A549 (cell line): ENCODE results near the gene MTMR11. TPM values are rescaled to one million over a fixed set of nuclear protein-coding genes. Genes with fewer than 3 reads are reported as not detected.

ENCODE experiments used
- ATAC-seq, 2 experiments: fragments of 200-7000 bp in 1 of 2; fragments of >200 bp in 1 of 2; cut with Nextera tagmentation in 1 of 2; cut with Tn5 transposase in 1 of 2; 3 replicates each; pipeline versions ENCODE4 v1.8.0 to v1.9.1; 2018 to 2020; ENCODE audit warnings: mild to moderate bottlenecking in 1 of 2, moderate library complexity in 1 of 2
- CTCF ChIA-PET: fragments of 300-600 bp; sonication (Branson Sonifier 250); formaldehyde crosslinking; extraction: SDS; loops from one replicate; lab custom pipeline; 2021; ENCODE audit warnings: antibody characterized with exemption, inconsistent platforms; lab: Yijun Ruan, JAX
- POLR2A ChIA-PET: fragments of 350-600 bp; formaldehyde crosslinking; extraction: SDS; loops from one replicate; lab custom pipeline; 2021; ENCODE audit warnings: antibody characterized with exemption, inconsistent platforms; lab: Yijun Ruan, JAX
- DNase-seq, 2 experiments: peaks; one replicate each; pipeline versions ENCODE4 v3.0.0 to v3.0.0-alpha.2; 2011 to 2016; ENCODE audit warnings: low read depth in 1 of 2, low spot score in 1 of 2
- FAIRE-seq: peaks from 2 replicates; lab custom pipeline; 2011; peaks lifted over from hg19 to GRCh38; lab: Jason Lieb, UNC
- H3K27ac ChIP-seq, 2 experiments: fragments of >200 bp; sonication (Bioruptor Twin); formaldehyde crosslinking; 3 replicates each; pipeline ENCODE4 v1.5.1; 2016 to 2017
- H3K4me1 ChIP-seq: fragments of >200 bp; sonication (Bioruptor Twin); formaldehyde crosslinking; 3 replicates; pipeline ENCODE4 v1.6.1; 2016
- H3K4me2 ChIP-seq: fragments of >200 bp; sonication (Bioruptor Twin); formaldehyde crosslinking; 3 replicates; pipeline ENCODE4 v1.6.1; 2016
- H3K4me3 ChIP-seq: fragments of >200 bp; sonication (Bioruptor Twin); formaldehyde crosslinking; 3 replicates; pipeline ENCODE4 v1.5.1; 2016
- H3K9me3 ChIP-seq: fragments of >200 bp; sonication (Bioruptor Twin); formaldehyde crosslinking; 3 replicates; pipeline ENCODE4 v1.6.1; 2016
- ATOH8 ChIP-seq: fragments of 250-450 bp; sonication (Bioruptor Pico); IDR thresholded peaks from 2 replicates; pipeline ENCODE4 v1.5.0; 2020; ENCODE audit warnings: low read depth, mild to moderate bottlenecking, moderate library complexity
- BCL3 ChIP-seq: fragments of >200 bp; sonication (Bioruptor Twin); formaldehyde crosslinking; IDR thresholded peaks from 3 replicates; pipeline ENCODE4 v1.6.1; 2016
- EHF ChIP-seq: fragments of 250-450 bp; sonication (Bioruptor Pico); IDR thresholded peaks from 2 replicates; pipeline ENCODE4 v1.5.0; 2020; ENCODE audit warnings: mild to moderate bottlenecking
- ELK1 ChIP-seq: fragments of 150-350 bp; IDR thresholded peaks from 2 replicates; pipeline ENCODE4 v1.6.1; 2014; ENCODE audit warnings: low read depth, mild to moderate bottlenecking, low read length
- FOSB ChIP-seq: fragments of 250-450 bp; sonication (Bioruptor Pico); IDR thresholded peaks from 2 replicates; pipeline ENCODE4 v1.5.0; 2020; ENCODE audit warnings: mild to moderate bottlenecking, moderate library complexity
- FOSL2 ChIP-seq, 2 experiments: fragments of 450-650 bp in 1 of 2; fragments of >200 bp in 1 of 2; sonication (Bioruptor Twin) in 1 of 2; formaldehyde crosslinking; IDR thresholded peaks; 2 replicates each; pipeline versions ENCODE4 v1.5.0 to v1.6.1; 2016 to 2020; ENCODE audit warnings: mild to moderate bottlenecking in 1 of 2, moderate library complexity in 1 of 2
- HEYL ChIP-seq: fragments of 250-450 bp; sonication (Bioruptor Pico); IDR thresholded peaks from 2 replicates; pipeline ENCODE4 v1.8.0; 2021; ENCODE audit warnings: mild to moderate bottlenecking, moderate library complexity
- HOXA7 ChIP-seq: fragments of 250-450 bp; sonication (Bioruptor Pico); IDR thresholded peaks from 2 replicates; pipeline ENCODE4 v1.5.0; 2020; ENCODE audit warnings: mild to moderate bottlenecking, moderate library complexity
- JUN ChIP-seq, 2 experiments: fragments of >200 bp; sonication (Bioruptor Twin); formaldehyde crosslinking; IDR thresholded peaks; 2 replicates in 1 of 2; 3 replicates in 1 of 2; pipeline ENCODE4 v1.6.1; 2016 to 2017
- KDM1A ChIP-seq: fragments of 200-600 bp; sonication (generic); IDR thresholded peaks from 2 replicates; pipeline ENCODE4 v1.6.1; 2016; ENCODE audit warnings: low read depth, mild to moderate bottlenecking
- KDM5A ChIP-seq: fragments of 200-600 bp; sonication (generic); IDR thresholded peaks from 2 replicates; pipeline ENCODE4 v1.6.1; 2016; ENCODE audit warnings: antibody characterized with exemption, mild to moderate bottlenecking
- MYC ChIP-seq: IDR thresholded peaks from 2 replicates; pipeline ENCODE4 v1.6.1; 2012; ENCODE audit warnings: mild to moderate bottlenecking, inconsistent platforms, low read length, improper control_type of control experiment, borderline replicate concordance
- NFE2L2 ChIP-seq: fragments of 150-350 bp; conservative IDR thresholded peaks from 2 replicates; pipeline ENCODE4 v1.6.1; 2014; ENCODE audit warnings: low read length
- NPAS2 ChIP-seq: fragments of 250-450 bp; sonication (Bioruptor Pico); IDR thresholded peaks from 2 replicates; pipeline ENCODE4 v1.8.0; 2022; ENCODE audit warnings: mild to moderate bottlenecking, moderate library complexity, borderline replicate concordance
- RAD21 ChIP-seq, 2 experiments: fragments of >200 bp in 1 of 2; sonication (Bioruptor Twin) in 1 of 2; formaldehyde crosslinking in 1 of 2; IDR thresholded peaks in 1 of 2; conservative IDR thresholded peaks in 1 of 2; 2 replicates in 1 of 2; 3 replicates in 1 of 2; pipeline ENCODE4 v1.6.1; 2012 to 2018; ENCODE audit warnings: inconsistent platforms in 1 of 2
- REST ChIP-seq: fragments of 200-600 bp; sonication (generic); IDR thresholded peaks from 2 replicates; pipeline ENCODE4 v1.6.1; 2016; ENCODE audit warnings: antibody characterized with exemption, mild to moderate bottlenecking, moderate library complexity
- RNF2 ChIP-seq: fragments of 200-600 bp; sonication (generic); IDR thresholded peaks from 2 replicates; pipeline ENCODE4 v1.6.1; 2016; ENCODE audit warnings: low read depth, mild to moderate bottlenecking, antibody characterized with exemption, moderate library complexity, borderline replicate concordance
- ZSCAN20 ChIP-seq: fragments of 250-450 bp; sonication (Bioruptor Pico); IDR thresholded peaks from 2 replicates; pipeline ENCODE4 v1.8.0; 2022; ENCODE audit warnings: mild to moderate bottlenecking, moderate library complexity
- WGBS: methylation state at CpG from one replicate; pipeline ENCODE4 v1.1.6; 2017; ENCODE audit errors: missing lambda C conversion rate; 5-methylcytosine and 5-hydroxymethylcytosine counted together
- polyA plus RNA-seq, 4 experiments: library from polyadenylated mRNA; depleted of rRNA in 3 of 4; stranded (reverse); fragments of >200 nt; fragmentation: RNase III in 1 of 4; extraction: RNeasy Plus Mini Kit Qiagen cat#74134 plus additional on column Dnase treatment in 1 of 4; gene quantifications; 2 replicates in 3 of 4; 3 replicates in 1 of 4; pipeline ENCODE4 v1.2.3, GENCODE V29; 2011 to 2017

Gene MTMR11
- polyA plus RNA-seq, 2 of the 4 experiments (the other 2 are of a cell fraction) = 16.2 to 31.2 TPM

GRCh38 chr1:149914545-149914944 lies 22.1 kb downstream of the MTMR11 start:
- WGBS = 27% methylated on average over 1 of the region's 1 CpG
- no peak for ATAC-seq
- TF ChIP-seq KDM5A (no peak), FOSL2 (IDR thresholded peaks at IDR 0.05) (no peak), FOSL2 (CRISPR knock-in tag; IDR thresholded peaks at IDR 0.05) (no peak), MYC (no peak), BCL3 (no peak), NPAS2 (no peak), ZSCAN20 (CRISPR knock-in tag) (no peak), NFE2L2 (no peak), ATOH8 (CRISPR knock-in tag) (no peak), KDM1A (no peak), EHF (CRISPR knock-in tag) (no peak), RAD21 (conservative IDR thresholded peaks at IDR 0.05 in 1 of 2, IDR thresholded peaks at IDR 0.05 in 1 of 2) (no peak), RNF2 (no peak), JUN (IDR thresholded peaks at IDR 0.05) (no peak), HOXA7 (CRISPR knock-in tag) (no peak), ELK1 (no peak), FOSB (no peak)
- POLR2A ChIA-PET = no interaction called here
- CTCF ChIA-PET = interaction anchor here (0.6 to 1.2 kb wide), 4 partner anchors 10 to 346 kb away, joined by 3 read pairs; no protein-coding TSS in a partner anchor
- no peak for FAIRE-seq
- no peak for DNase-seq
- Histone ChIP-seq H3K4me2 (no peak overlapping the region), H3K4me1 (no peaks in the 10 kb centered on the region), H3K9me3 (no peaks in the 10 kb centered on the region), H3K27ac (no peak overlapping the region), H3K4me3 (no peak overlapping the region)

- FAIRE-seq = no peak
- POLR2A ChIA-PET = no interaction called here
- WGBS = 76% methylated on average over 10 of the region's 10 CpGs
Observed at GRCh38 chr1:149906570-149907075, 30.1 kb downstream of the MTMR11 start.

More at GRCh38 chr1:149906570-149907075, 30.1 kb downstream of the MTMR11 start:
- TF ChIP-seq REST = no peak
- no peak for TF ChIP-seq BCL3
- TF ChIP-seq HEYL (CRISPR knock-in tag) = no peak
- ATAC-seq (no peak), DNase-seq (no peak)
- no peak overlapping the region for H3K27ac ChIP-seq
- H3K4me1 ChIP-seq = no peaks in the 10 kb centered on the region
- CTCF ChIA-PET = interaction anchor here (2.8 kb wide), 1 partner anchor 18 kb away, joined by 10 read pairs; a partner anchor contains a TSS
- H3K4me3 ChIP-seq = no peak overlapping the region
- H3K4me2 ChIP-seq = no peak overlapping the region
- no peaks in the 10 kb centered on the region for H3K9me3 ChIP-seq
